GM12892 (cell line): Measurements from ENCODE around the gene FTSJ3.

Experiments
- DNase-seq: peaks from one replicate; pipeline ENCODE4 v3.0.0; 2011; ENCODE audit not compliant: insufficient read length
- FAIRE-seq: peaks from 2 replicates; lab custom pipeline; 2011; peaks lifted over from hg19 to GRCh38; lab: Jason Lieb, UNC
- POLR2A ChIP-seq: IDR thresholded peaks from 2 replicates; pipeline ENCODE4 v1.6.1; 2011; ENCODE audit warnings: low read depth, low read length, control low read depth
- POLR2AphosphoS5 ChIP-seq: IDR thresholded peaks from 2 replicates; pipeline ENCODE4 v1.6.1; 2011; ENCODE audit warnings: low read depth, low read length, control low read depth
- TAF1 ChIP-seq: IDR thresholded peaks from 2 replicates; pipeline ENCODE4 v1.6.1; 2011; ENCODE audit warnings: low read depth, mild to moderate bottlenecking, control low read depth, low read length, borderline replicate concordance

The FTSJ3 gene

GRCh38 chr17:63854709-63855108 lies 27.2 kb upstream of the FTSJ3 start:
- FAIRE-seq (no peak), DNase-seq (no peak)
- no peak for TF ChIP-seq POLR2A
- TF ChIP-seq TAF1, result no peak
- TF ChIP-seq POLR2AphosphoS5, result no peak

GRCh38 chr17:63853260-63853659 lies 25.8 kb upstream of the FTSJ3 start:
- FAIRE-seq, result no peak
- no peak for DNase-seq
- no peak for TF ChIP-seq POLR2A
- TF ChIP-seq TAF1, result no peak
- TF ChIP-seq POLR2AphosphoS5, result no peak

- DNase-seq, result no peak
- TF ChIP-seq POLR2A (no peak), POLR2AphosphoS5 (no peak), TAF1 (no peak)
- FAIRE-seq, result no peak
These were observed 22.9 kb upstream of the FTSJ3 start for GRCh38 chr17:63850401-63850800.

GRCh38 chr17:63848834-63849689 lies 21.6 kb upstream of the FTSJ3 start:
- TF ChIP-seq POLR2AphosphoS5 (no peak), POLR2A (no peak), TAF1 (no peak)
- peak; percentile 74 for FAIRE-seq

GRCh38 chr17:63847525-63848249 lies 20.2 kb upstream of the FTSJ3 start:
- no peak for DNase-seq
- no peak for TF ChIP-seq POLR2AphosphoS5
- no peak for TF ChIP-seq POLR2A
- no peak for TF ChIP-seq TAF1
- FAIRE-seq, result no peak

More at GRCh38 chr17:63848834-63849689, 21.6 kb upstream of the FTSJ3 start:
- DNase-seq, result peak; percentile 98

- no peak for DNase-seq
- FAIRE-seq, result no peak
- TF ChIP-seq POLR2A, result no peak
- TF ChIP-seq POLR2AphosphoS5, result no peak
- no peak for TF ChIP-seq TAF1
These were observed 18.0 kb upstream of the FTSJ3 start for GRCh38 chr17:63845509-63845908.

- FAIRE-seq (no peak), DNase-seq (no peak)
- TF ChIP-seq TAF1, result no peak
- TF ChIP-seq POLR2AphosphoS5, result no peak
- no peak for TF ChIP-seq POLR2A
These were observed 16.6 kb upstream of the FTSJ3 start for GRCh38 chr17:63843910-63844677.

- FAIRE-seq, result peak; percentile 84
- DNase-seq, result peak; percentile 44
- TF ChIP-seq POLR2A (0 out of 2 replicates have a peak, but pooled peaks have one; percentile 30), TAF1 (0 out of 2 replicates have a peak, but pooled peaks have one; percentile 57)
These were observed 16.0 kb upstream of the FTSJ3 start for GRCh38 chr17:63843387-63843888.

GRCh38 chr17:63842540-63843386 lies 15.3 kb upstream of the FTSJ3 start, which contains the start of gene SMARCD2:
SMARCD2 (minus strand) TSS chr17:63842685; CDS start chr17:63842674, 11 bp downstream.
- peak; percentile 89 for DNase-seq
- TF ChIP-seq POLR2AphosphoS5, result peak; percentile 62
- peak; percentile 87; the same call in 1 of the 2 replicates for TF ChIP-seq POLR2A
- TF ChIP-seq TAF1, result peak; percentile 80
- peak; percentile 94 for FAIRE-seq

- TF ChIP-seq POLR2A (no peak), POLR2AphosphoS5 (no peak), TAF1 (no peak)
- FAIRE-seq (no peak), DNase-seq (no peak)
These were observed 14.7 kb upstream of the FTSJ3 start for GRCh38 chr17:63842173-63842539.
